NT2/D1 (cell line): ENCODE data around the gene USP3.
"Not testable (repeated sequence)": the region's sequence is repeated elsewhere in the genome, so short reads cannot be mapped to it uniquely, and the experiment has no call there.

Experiments used
- DNase-seq: peaks from one replicate; pipeline ENCODE4 v3.0.0-alpha.2; 2011; ENCODE audit warnings: low read depth, low spot score
- H3K27me3 ChIP-seq: 2 replicates; pipeline ENCODE4 v1.6.0; 2011; ENCODE audit warnings: mild to moderate bottlenecking; ENCODE audit not compliant: insufficient read length, insufficient read depth
- H3K36me3 ChIP-seq: 2 replicates; pipeline ENCODE4 v1.6.1; 2011; ENCODE audit warnings: mild to moderate bottlenecking, low read length, mixed read lengths; ENCODE audit not compliant: insufficient read depth, insufficient read length
- H3K4me1 ChIP-seq: 2 replicates; pipeline ENCODE4 v1.5.1; 2011; ENCODE audit not compliant: insufficient read depth, insufficient read length
- H3K4me3 ChIP-seq: 2 replicates; pipeline ENCODE4 v1.5.1; 2011; ENCODE audit warnings: low read depth; ENCODE audit not compliant: insufficient read length
- H3K9ac ChIP-seq: 2 replicates; pipeline ENCODE4 v1.6.0; 2011; ENCODE audit warnings: low read depth; ENCODE audit not compliant: insufficient read length
- H3K9me3 ChIP-seq: 2 replicates; pipeline ENCODE4 v1.5.1; 2011; ENCODE audit warnings: mild to moderate bottlenecking, low read length; ENCODE audit not compliant: insufficient read depth
- SUZ12 ChIP-seq: IDR thresholded peaks from 2 replicates; pipeline ENCODE4 v1.6.1; 2011; ENCODE audit not compliant: insufficient read length, insufficient read depth; ENCODE audit errors: extremely low read depth
- YY1 ChIP-seq: IDR thresholded peaks from 2 replicates; pipeline ENCODE4 v1.6.1; 2011; ENCODE audit not compliant: insufficient read length, insufficient read depth
- ZNF274 ChIP-seq: IDR thresholded peaks from 2 replicates; pipeline ENCODE4 v1.6.1; 2011; ENCODE audit warnings: mild to moderate bottlenecking, low read depth, low read length

Gene USP3

DNA sequence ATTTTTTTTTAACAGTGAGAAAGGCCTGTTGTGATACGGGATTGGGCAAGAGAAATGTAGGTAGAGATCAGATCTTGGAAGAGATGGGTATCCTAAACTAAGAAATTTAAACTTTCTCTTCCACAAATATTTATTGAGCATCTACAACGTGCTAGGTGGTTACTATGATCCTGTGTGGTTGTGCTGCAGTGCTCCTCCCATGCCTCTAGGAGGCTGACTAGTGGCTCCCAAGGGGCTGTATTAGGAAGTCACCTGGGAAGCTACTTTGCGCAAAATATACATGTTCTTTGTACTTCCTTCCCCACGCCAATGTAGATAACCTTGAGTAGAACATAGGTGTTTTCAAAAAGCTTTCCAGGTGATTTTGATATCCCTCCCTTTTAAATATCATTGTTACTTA lies 27.2 kb downstream of the USP3 start:
- no peak for DNase-seq
- Histone ChIP-seq H3K36me3 (no peaks in the 10 kb centered on the region), H3K4me1 (peaks cover 2% of the 10 kb centered on the region), H3K9ac (no peak overlapping the region), H3K27me3 (no peaks in the 10 kb centered on the region), H3K9me3 (no peaks in the 10 kb centered on the region), H3K4me3 (no peak overlapping the region)
- TF ChIP-seq YY1 (no peak), SUZ12 (no peak), ZNF274 (no peak)

DNA sequence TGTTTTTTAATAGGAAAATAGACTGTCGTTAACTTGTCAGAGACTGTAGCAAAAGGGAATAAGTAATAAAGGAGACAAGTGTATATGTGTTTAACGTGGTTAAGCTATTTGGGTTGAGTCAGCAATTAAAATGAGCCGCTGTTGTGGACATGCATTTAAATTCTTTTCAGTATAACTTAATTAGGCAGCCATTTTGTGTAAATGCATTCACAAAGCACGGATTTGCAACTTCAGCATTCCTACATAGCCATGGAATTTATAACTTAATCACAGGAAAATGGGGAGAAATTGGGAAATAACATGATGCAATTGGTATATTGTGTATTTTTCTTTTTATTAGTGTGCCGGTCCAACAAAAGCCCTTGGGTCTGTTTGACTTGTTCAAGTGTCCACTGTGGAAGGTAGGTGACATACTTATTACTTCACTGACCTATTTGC lies 27.9 kb downstream of the USP3 start:
- no peak for TF ChIP-seq SUZ12
- TF ChIP-seq ZNF274 = no peak
- TF ChIP-seq YY1 = no peak
- Histone ChIP-seq H3K4me3 (no peak overlapping the region), H3K36me3 (no peaks in the 10 kb centered on the region), H3K4me1 (peaks cover 2% of the 10 kb centered on the region), H3K27me3 (no peaks in the 10 kb centered on the region), H3K9me3 (no peaks in the 10 kb centered on the region), H3K9ac (no peak overlapping the region)
- no peak for DNase-seq

DNA sequence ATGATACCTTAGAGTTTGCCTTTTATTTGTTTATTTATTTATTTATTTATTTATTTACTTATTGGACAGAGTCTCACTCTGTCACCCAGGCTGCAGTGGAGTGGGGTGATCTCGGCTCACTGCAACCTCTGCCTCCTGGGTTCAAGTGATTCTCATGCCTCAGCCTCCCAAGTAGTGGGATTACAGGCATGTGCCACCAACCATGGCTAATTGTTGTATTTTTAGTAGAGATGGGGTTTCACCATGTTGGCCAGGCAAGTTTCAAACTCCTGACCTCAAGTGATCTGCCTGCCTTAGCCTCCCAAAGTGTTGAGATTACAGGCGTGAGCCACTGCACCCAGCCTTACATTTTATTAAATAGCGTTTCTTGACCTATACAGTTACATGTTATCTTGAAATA lies 30.5 kb downstream of the USP3 start:
- H3K27me3 ChIP-seq, H3K9ac ChIP-seq, H3K36me3 ChIP-seq, H3K4me3 ChIP-seq, H3K9me3 ChIP-seq, DNase-seq, H3K4me1 ChIP-seq: not testable (repeated sequence)

DNA sequence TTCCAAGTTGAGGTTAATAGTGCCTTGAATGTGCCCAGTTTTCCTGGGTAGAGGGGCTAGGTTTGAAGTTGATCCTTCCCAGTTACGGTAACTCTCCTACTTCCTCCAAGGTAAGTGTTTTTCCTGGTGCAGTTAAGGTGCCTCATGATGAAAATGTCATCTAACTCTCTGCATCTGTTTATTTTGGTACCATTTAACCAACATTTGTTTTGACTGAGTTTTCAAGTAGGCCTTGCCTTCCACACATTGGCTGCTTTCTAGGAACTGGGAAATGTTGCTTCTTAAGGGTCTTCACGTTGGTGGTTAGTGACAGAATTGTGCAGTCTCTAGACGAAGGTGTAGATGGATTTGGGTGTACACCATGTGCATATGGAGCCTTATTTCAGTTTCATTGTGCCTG lies 31.3 kb downstream of the USP3 start:
- Histone ChIP-seq H3K27me3 (no peaks in the 10 kb centered on the region), H3K36me3 (peaks cover 4% of the 10 kb centered on the region), H3K4me3 (no peak overlapping the region), H3K4me1 (peaks cover under 1% of the 10 kb centered on the region), H3K9me3 (no peaks in the 10 kb centered on the region), H3K9ac (no peak overlapping the region)
- no peak for TF ChIP-seq YY1
- no peak for TF ChIP-seq ZNF274
- no peak for TF ChIP-seq SUZ12
- no peak for DNase-seq

DNA sequence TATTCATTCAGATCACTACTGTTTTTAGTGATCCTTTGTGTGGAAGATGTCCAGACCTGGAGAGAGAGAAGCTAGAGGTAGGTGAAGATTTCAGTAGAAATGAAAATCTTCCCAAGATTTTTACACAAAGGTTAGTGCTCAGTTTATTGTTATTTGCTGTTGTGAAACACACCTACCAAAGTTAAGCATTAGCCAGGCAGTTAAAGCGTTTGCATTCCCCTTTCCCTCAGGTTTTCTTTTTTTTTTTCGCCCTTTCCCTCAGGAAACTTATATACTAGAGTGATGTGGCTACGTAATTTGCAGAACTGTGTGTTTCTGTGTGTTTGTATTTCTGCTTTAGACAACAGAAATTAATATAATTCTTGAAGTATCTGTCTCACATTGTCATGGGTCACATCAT lies 34.5 kb downstream of the USP3 start:
- H3K4me1 ChIP-seq = no peaks in the 10 kb centered on the region
- TF ChIP-seq YY1 = no peak
- no peak for TF ChIP-seq SUZ12
- no peak for TF ChIP-seq ZNF274
- no peaks in the 10 kb centered on the region for H3K27me3 ChIP-seq
- peaks cover 10% of the 10 kb centered on the region for H3K36me3 ChIP-seq
- no peaks in the 10 kb centered on the region for H3K9me3 ChIP-seq
- H3K4me3 ChIP-seq = no peak overlapping the region
- DNase-seq = no peak
- no peak overlapping the region for H3K9ac ChIP-seq

DNA sequence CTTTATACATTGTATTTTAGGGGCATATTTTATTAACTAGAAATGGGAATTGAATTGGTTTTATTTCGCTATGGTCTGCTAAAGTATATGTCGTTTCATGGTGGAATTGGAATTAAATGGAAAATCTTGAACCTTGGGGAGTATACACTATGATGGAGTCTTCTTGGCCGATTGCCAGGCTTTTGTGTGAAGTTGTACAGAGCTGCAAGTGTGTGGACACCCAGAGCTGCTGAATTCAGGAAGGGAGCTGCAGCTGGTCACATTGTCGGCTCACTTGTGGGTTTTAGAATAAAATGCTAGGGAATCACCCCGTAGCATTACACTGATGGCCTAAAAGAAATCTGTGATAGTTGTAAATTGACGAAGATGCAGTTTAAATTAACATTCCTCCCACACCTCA lies 35.1 kb downstream of the USP3 start:
- TF ChIP-seq ZNF274 (no peak), SUZ12 (no peak)
- Histone ChIP-seq H3K4me1 (no peaks in the 10 kb centered on the region), H3K27me3 (no peaks in the 10 kb centered on the region), H3K9me3 (no peaks in the 10 kb centered on the region), H3K36me3 (peaks cover 10% of the 10 kb centered on the region), H3K4me3 (no peak overlapping the region), H3K9ac (no peak overlapping the region)
- no peak for DNase-seq

DNA sequence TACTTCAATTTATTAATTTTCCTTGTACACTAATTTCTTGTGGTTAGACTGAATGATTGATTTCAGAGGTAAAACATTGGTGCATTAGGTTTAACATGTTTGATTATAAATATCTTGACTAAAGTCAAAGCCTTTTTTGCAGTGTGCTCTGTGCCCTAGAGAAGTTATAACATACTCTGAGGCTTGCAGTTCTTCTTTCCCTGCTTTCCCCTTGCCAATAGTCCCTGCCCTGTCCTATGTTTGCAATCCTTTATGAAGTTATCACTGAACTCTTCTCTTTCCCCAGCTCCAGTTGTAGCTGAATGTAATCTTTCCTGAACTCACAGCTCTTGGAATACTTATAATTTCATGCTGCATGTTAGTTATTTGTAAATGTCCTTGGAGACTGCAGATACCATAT lies 35.6 kb downstream of the USP3 start:
- H3K9me3 ChIP-seq = no peaks in the 10 kb centered on the region
- no peaks in the 10 kb centered on the region for H3K4me1 ChIP-seq
- no peak overlapping the region for H3K4me3 ChIP-seq
- H3K9ac ChIP-seq = no peak overlapping the region
- DNase-seq = no peak
- no peaks in the 10 kb centered on the region for H3K27me3 ChIP-seq
- peaks cover 10% of the 10 kb centered on the region for H3K36me3 ChIP-seq
- TF ChIP-seq SUZ12 (no peak), YY1 (no peak), ZNF274 (no peak)

DNA sequence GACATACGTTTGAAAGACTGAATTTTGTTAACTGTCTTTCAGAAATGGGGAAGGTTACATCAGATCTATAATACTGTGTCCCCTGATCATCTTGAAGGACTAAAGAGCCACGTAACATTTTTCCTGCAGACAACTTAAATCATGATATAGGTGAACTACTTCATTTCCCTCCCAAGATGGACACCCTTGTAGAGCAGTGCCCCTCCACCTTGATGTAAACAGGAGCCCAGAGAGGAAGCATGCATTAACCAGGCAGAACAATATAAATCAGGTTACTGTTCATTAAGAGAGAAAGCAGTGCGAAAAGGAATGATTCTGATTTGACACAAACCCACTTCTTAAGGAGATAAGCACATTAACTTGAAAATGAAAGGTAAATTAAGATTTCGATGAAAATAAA lies 36.1 kb downstream of the USP3 start:
- Histone ChIP-seq H3K4me3 (no peak overlapping the region), H3K27me3 (no peaks in the 10 kb centered on the region), H3K4me1 (no peaks in the 10 kb centered on the region), H3K9me3 (no peaks in the 10 kb centered on the region), H3K36me3 (peaks cover 10% of the 10 kb centered on the region), H3K9ac (no peak overlapping the region)
- TF ChIP-seq ZNF274 (no peak), YY1 (no peak), SUZ12 (no peak)
- DNase-seq = no peak
